KMS-11 (cell line): Measurements from ENCODE around the gene NEMF.

Source experiments
- H2AFZ ChIP-seq: fragments of 200-600 bp; sonication (generic); 2 replicates; pipeline ENCODE4 v1.6.1; 2016; ENCODE audit warnings: antibody characterized with exemption, mixed run types, low read depth
- H3K27ac ChIP-seq: fragments of 200-600 bp; sonication (generic); 2 replicates; pipeline ENCODE4 v1.6.1; 2016; ENCODE audit warnings: mild to moderate bottlenecking, mixed run types
- H3K27me3 ChIP-seq: fragments of 200-600 bp; sonication (generic); 2 replicates; pipeline ENCODE4 v1.6.1; 2017; ENCODE audit warnings: mild to moderate bottlenecking, low read depth, mixed run types, moderate library complexity; ENCODE audit not compliant: insufficient read depth
- H3K36me3 ChIP-seq: fragments of 200-600 bp; sonication (generic); 2 replicates; pipeline ENCODE4 v1.6.1; 2017; ENCODE audit warnings: mild to moderate bottlenecking, mixed run types; ENCODE audit not compliant: insufficient read depth
- H3K4me1 ChIP-seq: fragments of 200-600 bp; sonication (generic); 2 replicates; pipeline ENCODE4 v1.6.1; 2016; ENCODE audit warnings: mild to moderate bottlenecking, low read depth, mixed run types; ENCODE audit not compliant: poor library complexity, severe bottlenecking
- H3K4me2 ChIP-seq: fragments of 200-600 bp; sonication (generic); 2 replicates; pipeline ENCODE4 v1.7.0; 2016; ENCODE audit warnings: mild to moderate bottlenecking, mixed run types
- H3K4me3 ChIP-seq: fragments of 200-600 bp; sonication (generic); IDR thresholded peaks from 2 replicates; pipeline ENCODE4 v1.6.1; 2017; ENCODE audit warnings: low read depth, low read length, mixed read lengths; ENCODE audit not compliant: insufficient read depth
- H3K79me2 ChIP-seq: fragments of 200-600 bp; sonication (generic); 2 replicates; pipeline ENCODE4 v1.6.1; 2016; ENCODE audit warnings: low read depth, mixed run types; ENCODE audit not compliant: insufficient read depth
- H3K9ac ChIP-seq: fragments of 200-600 bp; sonication (generic); 2 replicates; pipeline ENCODE4 v1.6.1; 2016; ENCODE audit warnings: mild to moderate bottlenecking, mixed run types
- H4K20me1 ChIP-seq: fragments of 200-600 bp; sonication (generic); 2 replicates; pipeline ENCODE4 v1.6.1; 2016; ENCODE audit warnings: mild to moderate bottlenecking, mixed run types; ENCODE audit not compliant: insufficient read depth
- TF ChIP-seq, protein P1 (sequence below): fragments of 200-600 bp; sonication (generic); conservative IDR thresholded peaks from 2 replicates; pipeline ENCODE4 v1.6.1; 2017; ENCODE audit warnings: low read depth, mild to moderate bottlenecking, antibody characterized with exemption, low read length, moderate library complexity, mixed read lengths

The NEMF gene

DNA sequence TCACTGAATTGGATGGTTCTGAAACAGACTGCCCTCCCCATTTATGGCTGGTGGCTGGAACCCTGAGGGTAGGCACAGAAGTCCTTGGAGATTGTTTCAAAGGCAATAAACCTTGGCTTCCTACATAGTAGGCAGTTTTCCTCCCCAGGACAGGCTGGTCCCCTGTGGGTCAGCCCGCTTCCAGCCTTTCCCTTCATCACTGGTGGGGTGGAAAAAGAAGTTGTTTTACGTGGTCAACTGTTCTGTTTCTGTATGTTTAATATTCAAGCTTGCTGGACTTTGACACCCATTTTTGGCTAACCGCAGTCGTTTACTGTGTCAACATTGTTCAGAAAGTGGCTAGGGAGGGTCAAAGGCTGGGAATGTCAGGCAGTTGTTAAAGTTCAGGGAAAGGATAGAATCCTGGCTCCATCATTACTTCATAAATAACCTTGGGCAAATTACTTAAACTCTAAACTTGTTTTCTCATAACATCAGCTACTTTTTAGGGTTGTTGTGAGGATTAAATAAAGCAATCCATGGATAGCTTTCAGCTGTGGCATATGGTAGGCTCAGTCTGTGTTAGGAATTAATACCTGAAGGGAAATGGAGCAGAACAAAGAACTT is 82.3 kb downstream of the NEMF start:
- Histone ChIP-seq H3K4me3 (no peak overlapping the region), H3K27ac (no peak overlapping the region), H4K20me1 (no peaks in the 10 kb centered on the region), H3K9ac (no peak overlapping the region), H3K4me1 (peaks cover 31% of the 10 kb centered on the region), H3K4me2 (peak overlapping the region; percentile 86; the same call in 1 of the 2 replicates), H3K27me3 (no peaks in the 10 kb centered on the region), H3K36me3 (no peaks in the 10 kb centered on the region), H2AFZ (no peak overlapping the region), H3K79me2 (peaks cover 12% of the 10 kb centered on the region; the same call in 1 of the 2 replicates)
- TF ChIP-seq, protein P1, sequence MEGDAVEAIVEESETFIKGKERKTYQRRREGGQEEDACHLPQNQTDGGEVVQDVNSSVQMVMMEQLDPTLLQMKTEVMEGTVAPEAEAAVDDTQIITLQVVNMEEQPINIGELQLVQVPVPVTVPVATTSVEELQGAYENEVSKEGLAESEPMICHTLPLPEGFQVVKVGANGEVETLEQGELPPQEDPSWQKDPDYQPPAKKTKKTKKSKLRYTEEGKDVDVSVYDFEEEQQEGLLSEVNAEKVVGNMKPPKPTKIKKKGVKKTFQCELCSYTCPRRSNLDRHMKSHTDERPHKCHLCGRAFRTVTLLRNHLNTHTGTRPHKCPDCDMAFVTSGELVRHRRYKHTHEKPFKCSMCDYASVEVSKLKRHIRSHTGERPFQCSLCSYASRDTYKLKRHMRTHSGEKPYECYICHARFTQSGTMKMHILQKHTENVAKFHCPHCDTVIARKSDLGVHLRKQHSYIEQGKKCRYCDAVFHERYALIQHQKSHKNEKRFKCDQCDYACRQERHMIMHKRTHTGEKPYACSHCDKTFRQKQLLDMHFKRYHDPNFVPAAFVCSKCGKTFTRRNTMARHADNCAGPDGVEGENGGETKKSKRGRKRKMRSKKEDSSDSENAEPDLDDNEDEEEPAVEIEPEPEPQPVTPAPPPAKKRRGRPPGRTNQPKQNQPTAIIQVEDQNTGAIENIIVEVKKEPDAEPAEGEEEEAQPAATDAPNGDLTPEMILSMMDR, result no peak

DNA sequence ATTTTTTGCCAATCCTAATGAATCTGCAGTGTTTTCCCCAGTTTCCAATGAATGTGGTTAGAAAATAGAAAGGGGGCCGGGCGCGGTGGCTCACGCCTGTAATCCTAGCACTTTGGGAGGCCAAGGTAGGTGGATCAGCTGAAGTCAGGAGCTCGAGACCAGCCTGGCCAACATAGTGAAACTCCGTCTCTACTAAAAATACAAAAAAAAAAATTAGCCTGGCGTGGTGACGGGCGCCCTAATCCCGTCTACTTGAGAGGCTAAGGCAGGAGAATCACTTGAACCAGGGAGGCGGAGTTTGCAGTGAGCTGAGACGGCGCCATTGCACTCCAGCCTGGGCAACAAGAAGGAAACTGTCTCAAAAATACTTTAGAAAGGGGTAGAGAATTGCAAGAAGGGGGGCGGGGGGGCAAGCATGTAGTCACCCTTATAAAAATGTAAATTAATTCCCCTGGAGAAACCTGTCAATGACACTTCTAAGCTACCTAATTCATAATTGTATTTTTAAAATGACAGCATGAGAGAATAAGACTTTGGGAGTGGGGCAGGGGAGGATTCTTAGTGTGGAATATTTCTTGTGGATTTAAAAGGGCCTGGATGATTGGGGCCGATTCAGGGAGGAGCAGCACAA is 82.9 kb downstream of the NEMF start:
- Histone ChIP-seq H3K4me1 (peaks cover 31% of the 10 kb centered on the region), H3K27ac (peak overlapping the region; percentile 95; the same call in 1 of the 2 replicates), H4K20me1 (no peaks in the 10 kb centered on the region), H3K4me2 (peak overlapping the region; percentile 86), H3K27me3 (no peaks in the 10 kb centered on the region), H3K4me3 (no peak overlapping the region), H3K79me2 (peaks cover 12% of the 10 kb centered on the region; the same call in 1 of the 2 replicates), H3K9ac (no peak overlapping the region), H3K36me3 (no peaks in the 10 kb centered on the region), H2AFZ (no peak overlapping the region)
- TF ChIP-seq, protein P1, result no peak

DNA sequence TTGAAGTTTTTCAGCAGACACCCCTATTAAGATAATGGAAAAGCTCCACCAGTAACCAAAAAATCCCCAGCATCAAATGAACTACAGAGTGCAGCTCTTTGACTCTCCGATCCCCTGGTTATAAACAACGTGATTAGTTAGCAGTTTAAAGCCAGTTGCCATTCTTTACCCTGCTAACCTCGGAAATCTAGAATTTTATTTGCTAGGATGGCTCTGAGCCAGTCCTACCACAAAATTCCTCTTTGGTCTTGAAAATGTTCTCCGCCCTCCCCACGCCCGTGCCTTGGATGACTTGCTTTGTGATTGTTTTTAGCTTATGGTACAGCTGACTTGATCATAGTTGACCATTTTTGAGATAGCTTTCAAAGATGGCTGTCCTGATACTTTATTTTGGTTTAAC is 83.4 kb downstream of the NEMF start:
- peak overlapping the region; percentile 62; the same call in 1 of the 2 replicates for H2AFZ ChIP-seq
- no peaks in the 10 kb centered on the region for H3K27me3 ChIP-seq
- peak overlapping the region; percentile 95 for H3K9ac ChIP-seq
- peaks cover 31% of the 10 kb centered on the region for H3K4me1 ChIP-seq
- TF ChIP-seq, protein P1, result no peak
- H3K36me3 ChIP-seq, result no peaks in the 10 kb centered on the region
- peak overlapping the region; percentile 86 for H3K4me2 ChIP-seq
- H3K27ac ChIP-seq, result peak overlapping the region; percentile 95
- peaks cover 12% of the 10 kb centered on the region; the same call in 1 of the 2 replicates for H3K79me2 ChIP-seq
- H3K4me3 ChIP-seq, result no peak overlapping the region
- H4K20me1 ChIP-seq, result no peaks in the 10 kb centered on the region

DNA sequence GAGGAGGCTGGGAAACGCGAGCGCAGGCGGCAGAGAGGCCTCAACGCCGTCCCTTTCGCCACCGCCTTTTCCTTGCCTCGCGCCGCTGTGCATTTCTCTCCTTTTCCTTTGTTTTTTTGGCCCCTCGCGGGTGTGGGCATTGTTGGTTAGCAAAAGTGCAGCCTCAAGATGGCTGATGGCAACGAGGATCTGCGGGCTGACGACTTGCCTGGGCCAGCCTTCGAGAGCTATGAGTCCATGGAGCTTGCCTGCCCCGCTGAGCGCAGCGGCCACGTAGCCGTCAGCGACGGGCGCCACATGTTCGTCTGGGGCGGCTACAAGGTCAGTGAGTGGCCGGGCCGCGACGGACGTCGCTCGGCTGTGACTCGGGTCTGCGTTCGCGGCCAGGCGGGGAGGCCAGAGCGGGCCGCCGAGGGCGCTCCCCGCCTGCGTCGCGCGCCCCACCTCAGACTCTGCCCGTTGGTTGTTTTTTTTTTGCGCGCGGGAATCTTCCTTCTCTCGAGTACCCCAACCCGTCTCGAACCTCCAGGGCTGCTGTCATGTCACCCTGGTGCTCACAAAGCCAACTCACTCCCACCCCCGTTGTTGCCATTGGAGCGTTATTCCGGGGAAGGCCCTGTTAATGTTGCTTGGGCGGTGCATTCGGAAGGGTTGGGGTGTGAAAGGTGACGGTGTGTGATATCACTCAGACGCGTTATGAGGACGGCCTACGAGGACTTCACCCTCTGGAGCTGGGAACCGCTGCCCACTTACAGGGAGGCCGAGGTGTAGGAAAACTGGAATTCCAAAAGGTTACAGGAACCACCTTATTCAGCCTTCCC is 84.1 kb downstream of the NEMF start:
- H3K79me2 ChIP-seq, result peaks cover 12% of the 10 kb centered on the region; the same call in 1 of the 2 replicates
- no peaks in the 10 kb centered on the region for H3K36me3 ChIP-seq
- peak overlapping the region; percentile 62 for H2AFZ ChIP-seq
- peak overlapping the region; percentile 95 for H3K9ac ChIP-seq
- peak overlapping the region; percentile 86 for H3K4me2 ChIP-seq
- H3K4me1 ChIP-seq, result peaks cover 31% of the 10 kb centered on the region
- no peaks in the 10 kb centered on the region for H4K20me1 ChIP-seq
- H3K27ac ChIP-seq, result peak overlapping the region; percentile 95
- TF ChIP-seq, protein P1, result no peak
- H3K4me3 ChIP-seq, result no peak overlapping the region
- no peaks in the 10 kb centered on the region for H3K27me3 ChIP-seq
